SK-N-MC (cell line): ENCODE data around the gene FAAH2.
"Not testable (repeated sequence)": the region's sequence is repeated elsewhere in the genome, so short reads cannot be mapped to it uniquely, and the experiment has no call there.

Experiments used
- DNase-seq: peaks from one replicate; pipeline ENCODE4 v3.0.0-alpha.2; 2011; ENCODE audit warnings: low read depth, low spot score
- H3K27ac ChIP-seq: fragments of 200-600 bp; sonication (generic); 2 replicates; pipeline ENCODE4 v1.5.1; 2016; ENCODE audit warnings: mixed run types
- H3K36me3 ChIP-seq: fragments of 200-600 bp; sonication (generic); 2 replicates; pipeline ENCODE4 v1.6.1; 2017; ENCODE audit warnings: antibody characterized with exemption, low read length, mixed read lengths; ENCODE audit not compliant: insufficient read depth
- H3K4me3 ChIP-seq: fragments of 200-600 bp; sonication (generic); 2 replicates; pipeline ENCODE4 v1.5.1; 2016
- H3K9ac ChIP-seq: fragments of 200-600 bp; sonication (generic); 2 replicates; pipeline ENCODE4 v1.8.0; 2017; ENCODE audit warnings: mixed run types, mixed read lengths; ENCODE audit not compliant: insufficient read length
- H3K9me3 ChIP-seq: fragments of 200-600 bp; sonication (generic); 2 replicates; pipeline ENCODE4 v1.6.1; 2017; ENCODE audit warnings: low read depth, mild to moderate bottlenecking, antibody characterized with exemption, low read length, moderate library complexity, mixed read lengths
- EZH2 ChIP-seq: fragments of 200-600 bp; sonication (generic); IDR thresholded peaks from one replicate; pipeline ENCODE4 v1.6.1; 2017; ENCODE audit warnings: antibody characterized with exemption
- FOXP2 ChIP-seq: optimal IDR thresholded peaks from 2 replicates; pipeline ENCODE3; 2011; ENCODE audit warnings: mild to moderate bottlenecking, moderate library complexity; ENCODE audit not compliant: insufficient read depth; ENCODE audit errors: extremely low read length, control extremely low read depth
- POLR2AphosphoS5 ChIP-seq: IDR thresholded peaks from 2 replicates; pipeline ENCODE4 v1.6.1; 2012; ENCODE audit warnings: mild to moderate bottlenecking, low read depth, low read length, borderline replicate concordance

FAAH2 gene

GRCh38 chrX:57285001-57285400, 1.5 kb upstream of the FAAH2 start:
- Histone ChIP-seq H3K36me3 (no peaks in the 10 kb centered on the region), H3K4me3 (no peak overlapping the region), H3K9me3 (no peaks in the 10 kb centered on the region), H3K27ac (no peak overlapping the region), H3K9ac (no peak overlapping the region)
- DNase-seq, result no peak
- TF ChIP-seq POLR2AphosphoS5, result no peak

GRCh38 chrX:57289089-57289488, 2.6 kb downstream of the FAAH2 start:
- Histone ChIP-seq H3K4me3 (no peak overlapping the region), H3K36me3 (no peaks in the 10 kb centered on the region), H3K27ac (no peak overlapping the region), H3K9ac (no peak overlapping the region), H3K9me3 (no peaks in the 10 kb centered on the region)
- no peak for TF ChIP-seq POLR2AphosphoS5
- TF ChIP-seq FOXP2, result no peak
- TF ChIP-seq EZH2, result no peak
- DNase-seq, result no peak

GRCh38 chrX:57294961-57295360, 8.5 kb downstream of the FAAH2 start:
- H3K36me3 ChIP-seq, result no peaks in the 10 kb centered on the region
- H3K27ac ChIP-seq, result no peak overlapping the region
- no peak overlapping the region for H3K9ac ChIP-seq
- H3K9me3 ChIP-seq, result no peaks in the 10 kb centered on the region
- no peak for TF ChIP-seq EZH2
- no peak for TF ChIP-seq FOXP2
- DNase-seq, result no peak
- H3K4me3 ChIP-seq, result no peak overlapping the region

- not testable (repeated sequence) for H3K27ac ChIP-seq, H3K36me3 ChIP-seq, H3K4me3 ChIP-seq, DNase-seq, H3K9me3 ChIP-seq, H3K9ac ChIP-seq
These were observed 9.2 kb downstream of the FAAH2 start for GRCh38 chrX:57295679-57296078.

GRCh38 chrX:57313583-57314215, 27.2 kb downstream of the FAAH2 start:
- no peaks in the 10 kb centered on the region for H3K9me3 ChIP-seq
- no peak for DNase-seq
- no peak overlapping the region for H3K4me3 ChIP-seq
- no peak for TF ChIP-seq POLR2AphosphoS5
- TF ChIP-seq FOXP2, result no peak
- TF ChIP-seq EZH2, result no peak
- H3K36me3 ChIP-seq, result no peaks in the 10 kb centered on the region
- no peak overlapping the region for H3K9ac ChIP-seq
- H3K27ac ChIP-seq, result no peak overlapping the region

- TF ChIP-seq FOXP2 (no peak), POLR2AphosphoS5 (no peak), EZH2 (no peak)
- H3K27ac ChIP-seq, result no peak overlapping the region
- H3K4me3 ChIP-seq, result no peak overlapping the region
- H3K36me3 ChIP-seq, result no peaks in the 10 kb centered on the region
- no peak for DNase-seq
- no peaks in the 10 kb centered on the region for H3K9me3 ChIP-seq
- no peak overlapping the region for H3K9ac ChIP-seq
These were observed 42.5 kb downstream of the FAAH2 start for GRCh38 chrX:57329008-57329407.

GRCh38 chrX:57335790-57336189, 49.3 kb downstream of the FAAH2 start:
- H3K27ac ChIP-seq, H3K4me3 ChIP-seq, DNase-seq, H3K9me3 ChIP-seq, H3K36me3 ChIP-seq, H3K9ac ChIP-seq: not testable (repeated sequence)

- no peaks in the 10 kb centered on the region for H3K36me3 ChIP-seq
- no peak overlapping the region for H3K4me3 ChIP-seq
- DNase-seq, result no peak
- TF ChIP-seq EZH2 (no peak), FOXP2 (no peak), POLR2AphosphoS5 (no peak)
- H3K9me3 ChIP-seq, result no peaks in the 10 kb centered on the region
- H3K27ac ChIP-seq, result no peak overlapping the region
- H3K9ac ChIP-seq, result no peak overlapping the region
These were observed 67.1 kb downstream of the FAAH2 start for GRCh38 chrX:57353472-57354132.

GRCh38 chrX:57364145-57364544, 77.6 kb downstream of the FAAH2 start:
- TF ChIP-seq POLR2AphosphoS5, result no peak
- no peak for TF ChIP-seq FOXP2
- no peak for TF ChIP-seq EZH2
- H3K4me3 ChIP-seq, result no peak overlapping the region
- H3K36me3 ChIP-seq, result no peaks in the 10 kb centered on the region
- DNase-seq, result no peak
- no peaks in the 10 kb centered on the region for H3K9me3 ChIP-seq
- no peak overlapping the region for H3K27ac ChIP-seq
- H3K9ac ChIP-seq, result no peak overlapping the region

- H3K27ac ChIP-seq, result no peak overlapping the region
- TF ChIP-seq POLR2AphosphoS5 (no peak), FOXP2 (no peak), EZH2 (no peak)
- no peak overlapping the region for H3K4me3 ChIP-seq
- H3K9me3 ChIP-seq, result no peaks in the 10 kb centered on the region
- no peaks in the 10 kb centered on the region for H3K36me3 ChIP-seq
- no peak overlapping the region for H3K9ac ChIP-seq
- DNase-seq, result no peak
These were observed 79.9 kb downstream of the FAAH2 start for GRCh38 chrX:57366430-57366829.
